Measurements from ENCODE around the gene CUX1. TPM values are rescaled to one million over a fixed set of nuclear protein-coding genes. Genes with fewer than 3 reads are reported as not detected.

Gene CUX1
- polyA plus RNA-seq, 1 experiment, result 29.7 TPM

DNA sequence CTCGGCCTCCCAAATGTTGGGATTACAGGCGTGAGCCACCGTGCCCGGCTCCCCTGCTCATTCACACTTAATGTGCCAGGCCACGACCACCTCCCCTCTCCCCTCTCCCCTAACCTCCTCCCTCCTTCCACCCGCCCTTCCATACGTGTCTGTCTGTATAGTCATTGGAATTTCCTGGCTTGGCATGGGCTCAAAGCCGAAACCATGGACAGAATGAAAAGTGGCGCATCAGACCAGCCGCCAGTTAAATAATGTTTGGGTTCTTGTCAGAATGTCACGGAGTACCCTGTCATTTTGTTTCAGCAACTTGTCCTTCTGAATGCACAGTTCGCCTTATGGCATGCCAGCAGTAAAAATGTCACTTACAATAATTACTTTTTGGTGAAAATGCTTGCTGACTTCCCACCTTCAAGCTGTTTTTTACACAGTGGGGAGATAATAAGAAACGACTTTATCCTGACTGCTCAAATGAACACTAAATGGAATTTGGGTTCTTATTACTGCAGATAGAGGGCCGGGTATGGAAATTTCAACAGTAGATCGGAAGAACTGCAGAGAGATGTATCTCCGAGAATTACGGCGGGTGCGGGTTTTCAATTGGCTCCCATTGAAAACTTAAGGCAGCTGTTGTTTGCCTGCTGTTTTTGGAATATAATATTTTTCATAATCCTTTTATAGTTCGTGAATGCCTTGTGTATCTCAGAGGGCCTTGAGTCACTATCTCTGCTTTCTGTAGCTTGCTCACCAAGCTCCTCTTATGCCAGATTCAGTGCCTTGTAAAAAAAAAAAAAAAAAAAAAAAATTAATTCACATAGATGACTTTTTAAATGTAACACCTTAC lies 403.8 kb downstream of the CUX1 start:
- H3K27me3 ChIP-seq (ENCODE audit: control insufficient read depth, insufficient read depth, low read length), result no peaks in the 10 kb centered on the region
- POLR2A ChIA-PET, result no interaction called here

DNA sequence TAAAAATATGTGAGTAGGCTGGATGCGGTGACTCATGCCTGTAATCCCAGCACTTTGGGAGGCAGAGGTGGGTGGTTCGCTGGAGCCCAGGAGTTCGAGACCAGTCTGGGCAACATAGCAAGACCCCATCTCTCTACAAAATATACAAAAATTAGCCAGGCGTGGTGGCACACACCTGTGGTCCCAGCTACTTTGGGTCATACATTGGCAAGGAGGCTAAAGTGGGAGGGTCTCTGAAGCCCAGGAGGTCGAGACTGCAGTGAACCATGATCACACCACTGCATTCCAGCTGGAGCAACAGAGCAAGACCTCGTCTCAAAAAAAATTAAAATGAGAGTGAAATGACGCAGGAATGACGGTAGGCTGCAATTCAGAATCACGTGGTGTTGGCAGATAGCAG lies 404.5 kb downstream of the CUX1 start:
- H3K27ac ChIP-seq (ENCODE audit: low read depth, low read length), result no peak overlapping the region
- TF ChIP-seq, protein P1, sequence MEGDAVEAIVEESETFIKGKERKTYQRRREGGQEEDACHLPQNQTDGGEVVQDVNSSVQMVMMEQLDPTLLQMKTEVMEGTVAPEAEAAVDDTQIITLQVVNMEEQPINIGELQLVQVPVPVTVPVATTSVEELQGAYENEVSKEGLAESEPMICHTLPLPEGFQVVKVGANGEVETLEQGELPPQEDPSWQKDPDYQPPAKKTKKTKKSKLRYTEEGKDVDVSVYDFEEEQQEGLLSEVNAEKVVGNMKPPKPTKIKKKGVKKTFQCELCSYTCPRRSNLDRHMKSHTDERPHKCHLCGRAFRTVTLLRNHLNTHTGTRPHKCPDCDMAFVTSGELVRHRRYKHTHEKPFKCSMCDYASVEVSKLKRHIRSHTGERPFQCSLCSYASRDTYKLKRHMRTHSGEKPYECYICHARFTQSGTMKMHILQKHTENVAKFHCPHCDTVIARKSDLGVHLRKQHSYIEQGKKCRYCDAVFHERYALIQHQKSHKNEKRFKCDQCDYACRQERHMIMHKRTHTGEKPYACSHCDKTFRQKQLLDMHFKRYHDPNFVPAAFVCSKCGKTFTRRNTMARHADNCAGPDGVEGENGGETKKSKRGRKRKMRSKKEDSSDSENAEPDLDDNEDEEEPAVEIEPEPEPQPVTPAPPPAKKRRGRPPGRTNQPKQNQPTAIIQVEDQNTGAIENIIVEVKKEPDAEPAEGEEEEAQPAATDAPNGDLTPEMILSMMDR (IDR thresholded peaks at IDR 0.05; ENCODE audit: low read depth, low read length), result no peak
- CTCF ChIA-PET, result interaction anchor here (0.6 to 2.0 kb wide), 2 partner anchors 15 to 621 kb away, joined by 3 to 11 read pairs; no protein-coding TSS in a partner anchor

More for the DNA sequence above, 403.8 kb downstream of the CUX1 start:
- Histone ChIP-seq H3K4me3 (ENCODE audit: low read depth, low read length) (peak overlapping the region; percentile 37), H3K9me3 (ENCODE audit: control insufficient read depth, insufficient read depth, low read length) (no peaks in the 10 kb centered on the region), H3K27ac (ENCODE audit: low read depth, low read length) (peak overlapping the region; percentile 75)
- TF ChIP-seq, protein P1 (IDR thresholded peaks at IDR 0.05; ENCODE audit: low read depth, low read length), result no peak
- CTCF ChIA-PET, result interaction anchor here (0.6 to 2.0 kb wide), 5 partner anchors 9 to 683 kb away, joined by 3 to 11 read pairs (median 4); no protein-coding TSS in a partner anchor
- DNase-seq (ENCODE audit: low read depth, low spot score), result peak; percentile 26

DNA sequence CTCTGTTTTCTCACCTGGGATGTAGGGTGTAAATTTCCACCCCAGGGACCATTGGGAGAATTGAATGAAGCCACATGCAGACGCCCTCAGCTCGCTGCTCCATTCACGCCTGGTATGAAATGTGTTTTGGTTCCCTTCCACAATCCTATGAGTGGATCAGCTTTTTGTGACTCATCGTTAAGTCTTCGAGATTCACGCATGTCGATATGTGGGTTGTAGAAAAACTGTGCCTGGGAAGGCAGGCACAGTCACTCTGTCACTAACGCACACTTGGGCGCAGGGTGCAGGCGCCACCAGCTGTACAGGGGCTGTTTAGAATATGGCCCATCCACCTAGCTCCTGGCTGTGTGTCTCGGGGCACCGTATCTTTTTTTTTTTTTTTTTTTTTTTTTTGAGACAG lies 405.0 kb downstream of the CUX1 start:
- ChIA-PET CTCF (interaction anchor here (0.6 to 2.0 kb wide), 2 partner anchors 14 to 622 kb away, joined by 3 to 11 read pairs; no protein-coding TSS in a partner anchor), POLR2A (no interaction called here)
- Histone ChIP-seq H3K27ac (ENCODE audit: low read depth, low read length) (no peak overlapping the region), H3K4me3 (ENCODE audit: low read depth, low read length) (no peak overlapping the region), H3K9me3 (ENCODE audit: control insufficient read depth, insufficient read depth, low read length) (peaks cover 2% of the 10 kb centered on the region; the same call in 1 of the 2 replicates), H3K27me3 (ENCODE audit: control insufficient read depth, insufficient read depth, low read length) (no peaks in the 10 kb centered on the region)
- DNase-seq (ENCODE audit: low read depth, low spot score), result no peak
- TF ChIP-seq, protein P1 (IDR thresholded peaks at IDR 0.05; ENCODE audit: low read depth, low read length), result no peak

More for the DNA sequence above, 404.5 kb downstream of the CUX1 start:
- POLR2A ChIA-PET, result no interaction called here
- no peaks in the 10 kb centered on the region for H3K9me3 ChIP-seq (ENCODE audit: control insufficient read depth, insufficient read depth, low read length)
- no peak for DNase-seq (ENCODE audit: low read depth, low spot score)
- no peak overlapping the region for H3K4me3 ChIP-seq (ENCODE audit: low read depth, low read length)
- no peaks in the 10 kb centered on the region for H3K27me3 ChIP-seq (ENCODE audit: control insufficient read depth, insufficient read depth, low read length)

DNA sequence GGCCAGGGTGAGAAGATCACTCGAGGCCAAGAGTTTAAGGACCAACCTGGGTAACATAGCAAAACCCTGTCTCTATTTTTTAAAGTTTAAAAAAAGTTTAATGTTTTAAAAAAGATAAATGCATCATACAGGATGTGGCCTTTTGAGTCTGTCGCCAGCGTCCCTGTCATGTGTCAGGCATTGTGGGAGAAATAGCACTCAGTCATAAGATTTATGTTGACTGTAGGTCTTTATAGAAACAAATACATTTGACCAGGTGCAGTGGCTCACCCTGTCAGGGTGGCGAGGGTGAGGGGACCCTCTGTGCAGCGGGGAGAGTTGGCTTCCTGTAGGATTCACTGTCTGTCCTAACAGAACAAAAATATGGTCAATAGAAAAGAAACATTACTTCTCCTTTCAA lies 405.8 kb downstream of the CUX1 start:
- DNase-seq (ENCODE audit: low read depth, low spot score), result no peak
- no peak overlapping the region for H3K4me3 ChIP-seq (ENCODE audit: low read depth, low read length)
- TF ChIP-seq, protein P1 (IDR thresholded peaks at IDR 0.05; ENCODE audit: low read depth, low read length), result no peak
- no peaks in the 10 kb centered on the region for H3K27me3 ChIP-seq (ENCODE audit: control insufficient read depth, insufficient read depth, low read length)
- H3K27ac ChIP-seq (ENCODE audit: low read depth, low read length), result no peak overlapping the region
- peaks cover 2% of the 10 kb centered on the region; the same call in 1 of the 2 replicates for H3K9me3 ChIP-seq (ENCODE audit: control insufficient read depth, insufficient read depth, low read length)
- ChIA-PET POLR2A (no interaction called here), CTCF (no interaction called here)

DNA sequence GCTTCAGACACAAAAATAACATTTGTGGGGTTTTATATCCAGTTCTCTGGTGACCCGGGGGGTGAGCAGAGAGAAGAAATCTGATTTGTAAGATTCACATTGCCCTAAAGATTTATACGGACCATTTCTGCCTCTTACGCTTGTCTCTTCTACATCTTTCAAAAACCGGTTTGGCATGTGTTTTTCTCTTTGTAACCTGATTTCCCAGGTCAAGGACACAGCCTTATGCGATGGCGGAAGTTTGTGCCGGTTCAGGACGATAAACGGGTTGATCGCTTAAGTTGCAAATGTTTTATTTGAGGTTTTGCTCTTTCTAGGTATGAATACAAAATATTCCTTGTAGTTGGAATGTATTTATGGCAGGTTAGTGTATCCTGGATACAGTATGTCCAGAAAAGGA lies 407.6 kb downstream of the CUX1 start:
- no peaks in the 10 kb centered on the region for H3K27me3 ChIP-seq (ENCODE audit: control insufficient read depth, insufficient read depth, low read length)
- CTCF ChIA-PET, result no interaction called here
- no peak overlapping the region for H3K4me3 ChIP-seq (ENCODE audit: low read depth, low read length)
- no peak overlapping the region for H3K27ac ChIP-seq (ENCODE audit: low read depth, low read length)
- TF ChIP-seq, protein P1 (IDR thresholded peaks at IDR 0.05; ENCODE audit: low read depth, low read length), result no peak
- POLR2A ChIA-PET, result no interaction called here
- DNase-seq (ENCODE audit: low read depth, low spot score), result no peak
- peaks cover 2% of the 10 kb centered on the region; the same call in 1 of the 2 replicates for H3K9me3 ChIP-seq (ENCODE audit: control insufficient read depth, insufficient read depth, low read length)

Measured in AG04450 (cell line).